ENCODE results near the gene ATXN2.

DNA sequence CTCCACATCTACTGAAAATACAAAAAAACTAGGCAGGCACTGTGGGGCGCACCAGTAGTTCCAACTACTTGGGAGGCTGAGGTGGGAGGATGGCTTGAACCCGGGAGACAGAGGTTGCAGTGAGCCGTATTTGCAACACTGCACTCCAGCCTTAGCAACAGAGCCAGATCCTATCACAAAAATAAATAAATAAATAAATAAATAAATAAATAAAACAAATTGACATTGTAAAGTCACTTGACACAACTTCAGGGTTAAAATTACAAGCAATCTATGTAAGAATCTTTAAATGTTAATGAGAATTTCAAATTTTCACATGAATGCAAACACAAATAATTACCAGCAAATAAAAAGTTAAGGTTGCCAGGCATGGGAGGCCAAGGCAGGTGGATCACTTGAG, 11.1 kb downstream of the ATXN2 start:
- TF ChIP-seq, protein P1, sequence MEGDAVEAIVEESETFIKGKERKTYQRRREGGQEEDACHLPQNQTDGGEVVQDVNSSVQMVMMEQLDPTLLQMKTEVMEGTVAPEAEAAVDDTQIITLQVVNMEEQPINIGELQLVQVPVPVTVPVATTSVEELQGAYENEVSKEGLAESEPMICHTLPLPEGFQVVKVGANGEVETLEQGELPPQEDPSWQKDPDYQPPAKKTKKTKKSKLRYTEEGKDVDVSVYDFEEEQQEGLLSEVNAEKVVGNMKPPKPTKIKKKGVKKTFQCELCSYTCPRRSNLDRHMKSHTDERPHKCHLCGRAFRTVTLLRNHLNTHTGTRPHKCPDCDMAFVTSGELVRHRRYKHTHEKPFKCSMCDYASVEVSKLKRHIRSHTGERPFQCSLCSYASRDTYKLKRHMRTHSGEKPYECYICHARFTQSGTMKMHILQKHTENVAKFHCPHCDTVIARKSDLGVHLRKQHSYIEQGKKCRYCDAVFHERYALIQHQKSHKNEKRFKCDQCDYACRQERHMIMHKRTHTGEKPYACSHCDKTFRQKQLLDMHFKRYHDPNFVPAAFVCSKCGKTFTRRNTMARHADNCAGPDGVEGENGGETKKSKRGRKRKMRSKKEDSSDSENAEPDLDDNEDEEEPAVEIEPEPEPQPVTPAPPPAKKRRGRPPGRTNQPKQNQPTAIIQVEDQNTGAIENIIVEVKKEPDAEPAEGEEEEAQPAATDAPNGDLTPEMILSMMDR (IDR thresholded peaks at IDR 0.05) = no peak
- TF ChIP-seq POLR2A (IDR thresholded peaks at IDR 0.05) = no peak
